GM23338 (cell line): ENCODE results near the gene SERPINA1. TPM values are rescaled to one million over a fixed set of nuclear protein-coding genes. Genes with fewer than 3 reads are reported as not detected.

Experiments used
- ATAC-seq: fragments of 200-7000 bp; cut with Tn5 transposase; 3 replicates; pipeline ENCODE4 v1.9.1; 2020
- DNase-seq: peaks from one replicate; pipeline ENCODE4 v3.0.0-alpha.2; 2015; ENCODE audit warnings: low spot score
- H2AFZ ChIP-seq: fragments of 200-600 bp; sonication (generic); 2 replicates; pipeline ENCODE4 v1.8.0; 2016; ENCODE audit warnings: antibody characterized with exemption, mild to moderate bottlenecking, moderate library complexity
- H3F3A ChIP-seq: fragments of 200-600 bp; sonication (generic); replicated peaks from 2 replicates; pipeline ENCODE4 v1.8.0; 2017; ENCODE audit warnings: antibody characterized with exemption, mixed run types, low read depth
- H3K27ac ChIP-seq: fragments of 200-600 bp; sonication (generic); 2 replicates; pipeline ENCODE4 v1.6.1; 2016; ENCODE audit warnings: low read depth
- H3K27me3 ChIP-seq: fragments of 200-600 bp; sonication (generic); 2 replicates; pipeline ENCODE4 v1.8.0; 2016; ENCODE audit warnings: mild to moderate bottlenecking, mixed run types, moderate library complexity; ENCODE audit not compliant: insufficient read depth
- H3K36me3 ChIP-seq: fragments of 200-600 bp; sonication (generic); 2 replicates; pipeline ENCODE4 v1.8.0; 2016; ENCODE audit warnings: mild to moderate bottlenecking; ENCODE audit not compliant: insufficient read depth
- H3K4me1 ChIP-seq: fragments of 200-600 bp; sonication (generic); 2 replicates; pipeline ENCODE4 v1.8.0; 2016; ENCODE audit warnings: mild to moderate bottlenecking, moderate library complexity; ENCODE audit not compliant: insufficient read depth
- H3K4me2 ChIP-seq: fragments of 200-600 bp; sonication (generic); 2 replicates; pipeline ENCODE4 v1.7.1; 2017; ENCODE audit warnings: mixed run types
- H3K4me3 ChIP-seq: fragments of 200-600 bp; sonication (generic); 2 replicates; pipeline ENCODE4 v1.6.1; 2016; ENCODE audit warnings: mixed run types
- H3K79me2 ChIP-seq: fragments of 200-600 bp; sonication (generic); replicated peaks from 2 replicates; pipeline ENCODE4 v1.8.0; 2017; ENCODE audit warnings: mild to moderate bottlenecking; ENCODE audit not compliant: insufficient read depth
- H3K9me2 ChIP-seq: fragments of 200-600 bp; sonication (generic); 2 replicates; pipeline ENCODE4 v1.8.0; 2017; ENCODE audit not compliant: insufficient read depth
- H4K20me1 ChIP-seq: fragments of 200-600 bp; sonication (generic); replicated peaks from 2 replicates; pipeline ENCODE4 v1.8.0; 2017; ENCODE audit warnings: mild to moderate bottlenecking; ENCODE audit not compliant: insufficient read depth
- H3K27ac Mint-ChIP-seq: 2 replicates; pipeline ENCODE4 v1.8.0; 2020; ENCODE audit warnings: inconsistent platforms, mild to moderate bottlenecking, moderate library complexity, mixed read lengths
- H3K27me3 Mint-ChIP-seq: 3 replicates; pipeline ENCODE4 v1.8.0; 2022; ENCODE audit warnings: low read depth, mild to moderate bottlenecking, moderate library complexity, mixed read lengths, inconsistent platforms; ENCODE audit not compliant: insufficient read depth, poor library complexity
- H3K36me3 Mint-ChIP-seq: 3 replicates; pipeline ENCODE4 v1.8.0; 2021; ENCODE audit warnings: low read depth, mild to moderate bottlenecking, inconsistent platforms, moderate library complexity, mixed read lengths
- H3K4me1 Mint-ChIP-seq: 3 replicates; pipeline ENCODE4 v1.8.0; 2020; ENCODE audit warnings: mild to moderate bottlenecking, inconsistent platforms, mixed read lengths
- H3K4me3 Mint-ChIP-seq: 3 replicates; pipeline ENCODE4 v1.8.0; 2021; ENCODE audit warnings: moderate library complexity, mild to moderate bottlenecking, inconsistent platforms, mixed read lengths
- H3K9me3 Mint-ChIP-seq: 3 replicates; pipeline ENCODE4 v1.8.0; 2020; ENCODE audit warnings: moderate library complexity, mild to moderate bottlenecking, inconsistent platforms, mixed read lengths
- CREB1 ChIP-seq: fragments of 250-450 bp; sonication (Bioruptor Pico); IDR thresholded peaks from 2 replicates; pipeline ENCODE4 v1.5.0; 2020; ENCODE audit warnings: low read depth, mild to moderate bottlenecking, moderate library complexity
- ETS1 ChIP-seq: IDR thresholded peaks from 2 replicates; pipeline ENCODE4 v1.6.1; 2016; ENCODE audit warnings: antibody characterized with exemption
- EZH2 ChIP-seq: fragments of 200-600 bp; sonication (generic); IDR thresholded peaks from one replicate; pipeline ENCODE4 v1.8.0; 2017; ENCODE audit warnings: antibody characterized with exemption, mild to moderate bottlenecking, low read depth; ENCODE audit not compliant: unreplicated experiment
- EZH2phosphoT487 ChIP-seq: fragments of 200-600 bp; sonication (generic); IDR thresholded peaks from one replicate; pipeline ENCODE4 v1.8.1; 2018; ENCODE audit warnings: antibody characterized with exemption; ENCODE audit not compliant: unreplicated experiment
- NANOG ChIP-seq: IDR thresholded peaks from 2 replicates; pipeline ENCODE4 v1.6.1; 2016; ENCODE audit warnings: antibody characterized with exemption, borderline replicate concordance
- POLR2AphosphoS5 ChIP-seq: IDR thresholded peaks from 2 replicates; pipeline ENCODE4 v1.6.1; 2016; ENCODE audit warnings: antibody characterized with exemption, low read depth
- REST ChIP-seq: IDR thresholded peaks from one replicate; pipeline ENCODE4 v1.6.1; 2018; ENCODE audit warnings: antibody characterized with exemption; ENCODE audit not compliant: unreplicated experiment
- STAT1 ChIP-seq: IDR thresholded peaks from one replicate; pipeline ENCODE4 v1.6.1; 2016; ENCODE audit warnings: antibody characterized with exemption; ENCODE audit not compliant: unreplicated experiment
- ZNF114 ChIP-seq: fragments of 250-450 bp; sonication (Bioruptor Pico); IDR thresholded peaks from 2 replicates; pipeline ENCODE4 v1.5.0; 2020; ENCODE audit warnings: mild to moderate bottlenecking, moderate library complexity
- ZNF331 ChIP-seq: fragments of 250-450 bp; sonication (Bioruptor Pico); IDR thresholded peaks from 2 replicates; pipeline ENCODE4 v1.5.0; 2020; ENCODE audit warnings: low read depth, mild to moderate bottlenecking, moderate library complexity
- ZNF462 ChIP-seq: fragments of 250-450 bp; sonication (Bioruptor Pico); IDR thresholded peaks from 2 replicates; pipeline ENCODE4 v1.5.0; 2020; ENCODE audit warnings: mild to moderate bottlenecking, moderate library complexity
- polyA plus RNA-seq: library from polyadenylated mRNA; unstranded; fragments of >200 nt; fragmentation: Nextera tagmentation; extraction: Ambion mirVana; gene quantifications from 2 replicates; pipeline ENCODE4 v1.2.1, GENCODE V29; 2016
- total RNA-seq: library from RNA; depleted of rRNA; stranded (reverse); fragments of >200 nt; shearing (Covaris generic); gene quantifications from 2 replicates; pipeline ENCODE4 v1.2.3, GENCODE V29; 2014

Gene SERPINA1
- total and polyA plus RNA-seq, 2 experiments from 2014 or later: not detected

GRCh38 chr14:94365624-94366023 lies 22.8 kb downstream of the SERPINA1 start (continued):
- no peak for TF ChIP-seq ZNF462 (CRISPR knock-in tag)
- no peak for TF ChIP-seq NANOG

GRCh38 chr14:94364964-94365363 lies 23.4 kb downstream of the SERPINA1 start:
- H3K36me3 ChIP-seq: no peaks in the 10 kb centered on the region
- Mint-ChIP-seq H3K27ac (no peak overlapping the region), H3K4me3 (no peak overlapping the region), H3K36me3 (no peaks in the 10 kb centered on the region), H3K4me1 (no peaks in the 10 kb centered on the region; the same call in 2 of the 3 replicates), H3K9me3 (no peaks in the 10 kb centered on the region), H3K27me3 (peaks cover 3% of the 10 kb centered on the region)
- H3K27ac ChIP-seq: no peak overlapping the region
- TF ChIP-seq STAT1 (no peak), POLR2AphosphoS5 (no peak), ZNF331 (CRISPR knock-in tag) (no peak), EZH2phosphoT487 (no peak), CREB1 (CRISPR knock-in tag) (no peak), ETS1 (no peak), ZNF114 (CRISPR knock-in tag) (no peak), EZH2 (no peak), REST (no peak)
- no peaks in the 10 kb centered on the region for H4K20me1 ChIP-seq
- H3K9me2 ChIP-seq: no peaks in the 10 kb centered on the region
- DNase-seq (no peak), ATAC-seq (peak; percentile 67)
- H3K4me2 ChIP-seq: no peak overlapping the region
- no peaks in the 10 kb centered on the region for H3F3A ChIP-seq
- H3K27me3 ChIP-seq: no peaks in the 10 kb centered on the region
- no peaks in the 10 kb centered on the region for H3K4me1 ChIP-seq
- no peaks in the 10 kb centered on the region for H3K79me2 ChIP-seq
- H3K4me3 ChIP-seq: no peak overlapping the region
- H2AFZ ChIP-seq: no peak overlapping the region
